Measurements from ENCODE around the gene ITLN2.
"Not testable (repeated sequence)": the region's sequence is repeated elsewhere in the genome, so short reads cannot be mapped to it uniquely, and the experiment has no call there.

ITLN2 gene

DNA sequence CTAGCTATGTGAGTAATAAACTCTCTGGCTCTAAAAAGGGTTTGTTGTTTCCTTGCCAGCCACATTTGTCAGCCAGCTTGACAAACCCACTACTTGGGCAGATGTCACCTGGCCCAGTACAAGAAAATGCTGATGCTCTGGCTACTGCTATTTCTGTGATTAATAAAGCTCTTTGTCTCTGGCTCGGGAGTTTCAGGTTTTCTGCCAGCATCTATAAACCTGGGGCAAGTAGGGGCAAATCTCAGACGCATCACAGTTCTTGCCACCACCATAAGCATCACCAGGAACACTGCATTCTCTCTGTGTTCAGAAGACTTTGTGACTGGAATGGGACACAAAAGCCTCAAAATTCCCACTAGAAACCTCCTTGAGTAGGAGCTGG is 2.5 kb downstream of the ITLN2 start:
- no peak for DNase-seq (ENCODE audit: low read depth)

GRCh38 chr1:160951443-160952128 is 3.0 kb downstream of the ITLN2 start:
- peak; percentile 60 for DNase-seq (ENCODE audit: low read depth)

GRCh38 chr1:160950657-160951056 is 4.0 kb downstream of the ITLN2 start:
- DNase-seq (ENCODE audit: low read depth), result no peak

DNA sequence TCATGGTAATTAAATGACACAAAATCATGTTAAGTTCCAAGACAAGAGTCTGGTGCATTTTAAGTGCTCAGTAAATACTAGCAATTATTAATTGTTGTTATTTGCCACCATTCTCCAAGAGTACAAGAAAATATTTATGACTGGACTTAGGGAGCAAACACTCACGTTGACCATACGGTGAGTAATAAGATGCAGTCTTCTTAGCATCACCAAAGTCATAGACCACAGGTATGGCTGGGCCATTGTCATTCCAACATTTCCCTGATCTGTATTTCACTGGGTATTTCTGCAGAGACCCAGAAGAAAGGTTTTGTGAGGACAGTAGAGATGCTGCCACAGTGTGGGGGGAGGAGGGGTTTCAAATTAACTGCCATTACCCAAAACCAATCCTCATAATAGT is 4.7 kb downstream of the ITLN2 start:
- DNase-seq (ENCODE audit: low read depth), result no peak

GRCh38 chr1:160949216-160949880 is 5.3 kb downstream of the ITLN2 start:
- not testable (repeated sequence) for DNase-seq (ENCODE audit: low read depth)

- not testable (repeated sequence) for DNase-seq (ENCODE audit: low read depth)
These were observed 7.3 kb downstream of the ITLN2 start for GRCh38 chr1:160947174-160947759.

DNA sequence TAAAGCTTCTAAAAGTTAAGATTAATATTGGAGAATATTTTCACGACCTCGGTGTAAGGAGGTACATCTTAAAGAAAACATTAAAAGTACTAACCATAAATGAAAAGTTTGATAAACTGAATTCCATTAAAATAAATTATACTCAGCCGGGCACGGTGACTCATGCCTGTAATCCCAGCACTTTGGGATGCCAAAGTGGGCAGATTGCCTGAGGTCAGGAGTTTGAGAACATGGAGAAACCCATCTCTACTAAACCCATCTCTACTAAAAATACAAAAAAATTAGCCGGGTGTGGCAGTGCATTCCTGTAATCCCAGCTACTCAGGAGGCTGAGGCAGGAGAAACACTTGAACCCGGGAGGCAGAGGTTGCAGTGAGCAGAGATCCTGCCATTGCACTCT is 8.7 kb downstream of the ITLN2 start:
- not testable (repeated sequence) for DNase-seq (ENCODE audit: low read depth)

- no peak for DNase-seq (ENCODE audit: low read depth)
These were observed 9.5 kb downstream of the ITLN2 start for GRCh38 chr1:160945079-160945478.

DNA sequence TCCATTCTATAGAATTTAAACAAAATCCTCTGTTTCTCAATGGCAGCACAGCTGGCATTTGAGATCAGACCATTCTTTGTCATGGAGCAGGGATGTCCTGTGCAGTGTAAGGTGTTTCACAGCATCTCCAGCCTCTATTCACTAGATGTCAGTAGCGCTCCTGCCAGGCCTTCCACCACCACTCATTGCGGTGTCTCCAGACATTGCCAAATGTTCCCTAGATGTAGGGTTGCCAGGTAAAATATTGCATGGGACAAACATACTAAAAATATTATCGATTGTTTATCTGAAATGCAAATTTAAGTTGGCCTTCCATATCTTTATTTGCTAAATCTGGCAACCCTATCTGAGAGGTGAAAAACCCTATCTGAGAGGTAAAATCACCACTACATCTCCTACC is 11.7 kb downstream of the ITLN2 start:
- DNase-seq (ENCODE audit: low read depth), result no peak

DNA sequence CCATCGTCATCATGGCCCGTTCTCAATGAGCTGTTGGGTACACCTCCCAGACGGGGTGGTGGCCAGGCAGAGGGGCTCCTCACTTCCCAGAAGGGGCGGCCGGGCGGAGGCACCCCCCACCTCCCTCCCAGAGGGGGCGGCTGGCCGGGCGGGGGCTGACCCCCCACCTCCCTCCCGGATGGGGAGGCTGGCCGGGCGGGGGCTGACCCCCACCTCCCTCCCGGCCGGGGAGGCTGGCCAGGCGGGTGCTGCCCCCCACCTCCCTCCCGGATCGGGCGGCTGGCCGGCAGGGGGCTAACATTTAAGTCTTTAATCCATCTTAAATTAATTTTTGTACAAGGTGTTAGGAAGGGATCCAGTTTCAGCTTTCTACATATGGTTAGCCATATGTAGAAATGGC is 17.9 kb downstream of the ITLN2 start:
- DNase-seq (ENCODE audit: low read depth), result not testable (repeated sequence)

DNA sequence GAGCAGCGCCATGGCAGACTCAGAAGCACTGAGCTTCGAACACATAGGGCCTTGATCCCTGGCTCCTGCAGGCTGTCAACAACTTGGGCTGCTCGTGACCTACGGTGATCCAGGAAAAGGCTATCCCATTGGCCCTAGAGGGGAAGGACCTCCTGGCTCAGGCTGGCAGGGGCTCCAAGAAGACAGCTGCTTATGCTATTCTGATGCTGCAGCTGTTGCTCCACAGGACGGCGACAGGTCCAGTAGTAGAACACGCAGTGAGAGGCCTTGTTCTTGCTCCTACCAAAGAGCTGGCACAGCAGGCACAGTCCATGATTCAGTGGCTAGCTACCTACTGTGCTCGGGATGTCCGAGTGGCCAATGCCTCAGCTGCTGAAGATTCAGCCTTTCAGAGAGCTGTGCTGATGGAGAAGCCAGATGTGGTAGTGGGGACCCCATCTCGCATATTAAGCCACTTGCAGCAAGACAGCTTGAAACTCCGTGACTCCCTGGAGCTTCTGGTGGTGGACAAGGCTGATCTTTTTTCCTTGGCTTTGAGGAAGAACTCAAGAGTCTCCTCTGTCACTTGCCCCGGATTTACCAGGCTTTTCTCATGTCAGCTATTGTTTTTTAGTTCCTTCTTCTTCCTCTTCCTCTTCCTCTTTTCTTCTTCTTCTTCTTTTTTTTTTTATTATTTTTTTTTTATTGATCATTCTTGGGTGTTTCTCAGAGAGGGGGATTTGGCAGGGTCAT is 18.9 kb downstream of the ITLN2 start:
- DNase-seq (ENCODE audit: low read depth), result no peak

DNA sequence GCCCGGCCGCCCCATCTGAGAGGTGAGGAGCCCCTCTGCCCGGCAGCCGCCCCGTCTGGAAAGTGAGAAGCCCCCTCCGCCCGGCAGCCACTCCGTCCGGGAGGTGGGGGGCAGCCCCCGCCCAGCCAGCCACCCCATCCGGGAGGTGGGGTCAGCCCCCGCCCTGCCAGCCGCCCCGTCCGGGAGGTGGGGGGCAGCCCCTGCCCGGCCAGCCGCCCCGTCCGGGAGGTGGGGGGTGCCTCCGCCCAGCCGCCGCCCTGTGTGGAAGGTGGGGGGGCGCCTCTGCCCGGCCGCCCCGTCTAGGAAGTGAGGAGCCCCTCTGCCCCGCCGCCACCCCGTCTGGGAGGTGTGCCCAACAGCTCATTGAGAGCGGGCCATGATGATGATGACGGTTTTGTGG is 21.3 kb downstream of the ITLN2 start:
- DNase-seq (ENCODE audit: low read depth), result not testable (repeated sequence)

DNA sequence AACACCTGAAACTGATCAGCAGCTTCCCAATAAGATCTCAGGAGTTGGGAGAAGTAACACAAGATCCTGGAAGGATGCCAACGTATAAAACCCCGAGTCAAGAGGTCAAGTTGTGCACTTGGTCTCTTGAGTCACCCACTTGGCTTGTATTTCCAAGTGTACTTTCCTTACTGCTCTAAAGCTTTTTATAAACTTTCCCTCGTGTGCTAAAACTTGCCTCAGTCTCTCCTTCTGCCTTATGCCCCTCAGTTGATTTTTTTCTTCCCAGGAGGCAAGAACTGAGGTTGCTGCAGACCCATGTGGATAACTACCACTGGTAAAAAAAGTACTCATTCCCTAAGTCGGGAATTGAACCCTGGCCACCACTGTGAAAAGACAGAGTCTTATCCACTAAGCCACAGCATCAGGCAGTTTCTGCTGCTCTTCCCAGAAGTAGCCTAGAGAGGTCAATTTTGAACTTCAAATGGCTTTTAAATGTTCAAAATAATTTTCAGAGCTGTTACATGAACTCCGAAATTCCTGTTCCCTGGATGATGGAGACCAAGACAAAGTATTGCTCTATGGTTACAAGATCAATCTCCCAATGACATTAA is 28.9 kb downstream of the ITLN2 start:
- DNase-seq (ENCODE audit: low read depth), result no peak

GRCh38 chr1:160924791-160925651 is 29.6 kb downstream of the ITLN2 start:
- DNase-seq (ENCODE audit: low read depth), result no peak

DNA sequence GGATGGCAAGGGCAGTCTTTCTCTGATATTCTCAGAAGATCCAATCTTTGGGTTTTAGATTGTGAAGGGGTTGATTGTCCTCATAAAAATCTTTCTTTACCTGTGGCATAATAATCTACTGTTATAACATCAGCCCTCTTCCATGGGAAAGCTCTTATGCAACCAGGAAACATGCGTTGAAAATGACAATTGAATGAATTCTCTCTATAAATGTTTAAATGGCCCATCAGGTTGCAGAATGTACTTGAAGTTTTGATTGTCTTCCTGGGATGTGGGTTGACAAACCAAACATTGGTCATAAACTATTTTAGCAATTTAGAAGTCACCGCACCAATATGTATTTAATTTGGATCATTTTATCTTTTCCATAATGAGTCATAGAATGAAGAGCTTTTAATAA is 37.9 kb downstream of the ITLN2 start:
- DNase-seq (ENCODE audit: low read depth), result no peak

DNA sequence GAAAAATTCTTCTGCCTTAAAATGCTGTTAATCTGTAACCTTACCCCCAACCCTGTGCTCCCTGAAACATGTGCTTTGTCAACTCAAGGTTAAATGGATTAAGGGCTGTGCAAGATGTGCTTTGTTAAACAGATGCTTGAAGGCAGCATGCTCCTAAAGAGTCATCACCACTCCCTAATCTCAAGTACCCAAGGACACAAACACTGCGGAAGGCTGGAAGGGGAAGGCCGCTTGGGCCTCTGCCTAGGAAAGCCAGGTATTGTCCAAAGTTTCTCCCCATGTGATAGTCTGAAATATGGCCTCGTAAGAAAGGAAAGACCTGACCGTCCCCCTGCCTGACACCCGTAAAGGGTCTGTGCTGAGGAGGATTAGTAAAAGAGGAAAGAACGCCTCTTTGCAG is 41.4 kb downstream of the ITLN2 start:
- DNase-seq (ENCODE audit: low read depth), result not testable (repeated sequence)

GRCh38 chr1:160911925-160912324 is 42.7 kb downstream of the ITLN2 start:
- DNase-seq (ENCODE audit: low read depth), result no peak

GRCh38 chr1:160911441-160911840 is 43.2 kb downstream of the ITLN2 start:
- no peak for DNase-seq (ENCODE audit: low read depth)

GRCh38 chr1:160910170-160910750 is 44.3 kb downstream of the ITLN2 start:
- DNase-seq (ENCODE audit: low read depth), result no peak

DNA sequence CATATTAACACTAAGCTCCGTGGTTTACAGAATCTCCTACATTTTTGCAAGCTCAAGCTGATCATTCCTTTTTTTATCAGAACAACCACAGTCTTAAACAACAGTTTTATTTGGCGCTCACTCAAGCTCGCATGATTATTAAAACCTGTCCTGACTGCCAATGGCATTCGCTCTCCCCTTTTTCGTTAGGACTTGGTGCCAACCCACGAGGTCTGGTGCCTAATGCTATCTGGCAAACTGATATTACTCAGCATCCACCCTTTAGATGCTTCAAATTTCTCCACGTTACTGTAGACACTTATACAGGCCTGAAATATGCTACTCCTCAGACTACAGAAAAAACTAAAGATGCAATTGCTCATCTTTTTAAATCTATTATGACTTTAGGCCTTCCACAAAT is 46.6 kb downstream of the ITLN2 start:
- DNase-seq (ENCODE audit: low read depth), result no peak

- DNase-seq (ENCODE audit: low read depth), result no peak
These were observed 49.0 kb downstream of the ITLN2 start for GRCh38 chr1:160905617-160905989.

Data from stimulated activated CD8-positive, alpha-beta memory T cell treated with anti-CD3 and anti-CD28 coated beads, Interleukin-12 subunit alpha, Interleukin-12 subunit beta, amount 100 ng/mL, for 1 hour (primary cell).